ENCODE results near the gene ZNF143. TPM values are rescaled to one million over a fixed set of nuclear protein-coding genes. Genes with fewer than 3 reads are reported as not detected.

Gene ZNF143
- total and polyA plus RNA-seq, 2 of the 13 experiments (the other 11 are each of a cell fraction or from before 2014, with no cell fraction given), result 22.4 to 35.6 TPM

- TF ChIP-seq ZNF879 (CRISPR knock-in tag; IDR thresholded peaks at IDR 0.05) (peak; percentile 17; the same call in 1 of the 2 replicates), ZNF543 (CRISPR knock-in tag; IDR thresholded peaks at IDR 0.05) (peak; percentile 91), JUND (CRISPR knock-in tag; IDR thresholded peaks at IDR 0.05) (0 out of 2 replicates have a peak, but pooled peaks have one; percentile 43), DMAP1 (CRISPR knock-in tag; IDR thresholded peaks at IDR 0.05) (peak; percentile 66; the same call in 1 of the 2 replicates), ZNF616 (CRISPR knock-in tag; IDR thresholded peaks at IDR 0.05; ENCODE audit: low read depth) (peak; percentile 63; the same call in 1 of the 2 replicates), MTA1 (CRISPR knock-in tag; IDR thresholded peaks at IDR 0.05; ENCODE audit: borderline replicate concordance) (peak; percentile 62; the same call in 1 of the 2 replicates), ZNF124 (CRISPR knock-in tag; IDR thresholded peaks at IDR 0.05) (peak; percentile 80; the same call in 1 of the 2 replicates), AGO1 (IDR thresholded peaks at IDR 0.05; ENCODE audit: low read depth, low read length, poor library complexity, severe bottlenecking) (peak; percentile 54), ZNF724P (CRISPR knock-in tag; IDR thresholded peaks at IDR 0.05; ENCODE audit: borderline replicate concordance) (peak; percentile 95; the same call in 1 of the 2 replicates), KMT2A (CRISPR knock-in tag; IDR thresholded peaks at IDR 0.05) (peak; percentile 84), FOSL2 (CRISPR knock-in tag; IDR thresholded peaks at IDR 0.05) (peak; percentile 60), KAT7 (CRISPR knock-in tag; IDR thresholded peaks at IDR 0.05; ENCODE audit: borderline replicate concordance) (peak; percentile 33; the same call in 1 of the 2 replicates), GTF2F1 (IDR thresholded peaks at IDR 0.05; ENCODE audit: low read length) (0 out of 2 replicates have a peak, but pooled peaks have one; percentile 25), ELK4 (CRISPR knock-in tag; IDR thresholded peaks at IDR 0.05; ENCODE audit: borderline replicate concordance) (peak; percentile 39; the same call in 1 of the 2 replicates), SMAD1 (CRISPR knock-in tag; IDR thresholded peaks at IDR 0.05; ENCODE audit: borderline replicate concordance, low read depth) (peak; percentile 51; the same call in 1 of the 2 replicates), ZEB1 (IDR thresholded peaks at IDR 0.05; ENCODE audit: insufficient replicate concordance, low read depth) (no peak), HOXA9 (CRISPR knock-in tag; IDR thresholded peaks at IDR 0.05; ENCODE audit: borderline replicate concordance) (peak; percentile 33), FOXP4 (CRISPR knock-in tag; IDR thresholded peaks at IDR 0.05) (peak; percentile 62), ATF2 (CRISPR knock-in tag; IDR thresholded peaks at IDR 0.05) (peak; percentile 55; the same call in 1 of the 2 replicates), PCBP1 (IDR thresholded peaks at IDR 0.05; ENCODE audit: borderline replicate concordance, low read depth, low read length) (0 out of 2 replicates have a peak, but pooled peaks have one; percentile 11), ZNF749 (CRISPR knock-in tag; IDR thresholded peaks at IDR 0.05; ENCODE audit: borderline replicate concordance) (peak; percentile 81)
- TF ChIP-seq, protein P1, sequence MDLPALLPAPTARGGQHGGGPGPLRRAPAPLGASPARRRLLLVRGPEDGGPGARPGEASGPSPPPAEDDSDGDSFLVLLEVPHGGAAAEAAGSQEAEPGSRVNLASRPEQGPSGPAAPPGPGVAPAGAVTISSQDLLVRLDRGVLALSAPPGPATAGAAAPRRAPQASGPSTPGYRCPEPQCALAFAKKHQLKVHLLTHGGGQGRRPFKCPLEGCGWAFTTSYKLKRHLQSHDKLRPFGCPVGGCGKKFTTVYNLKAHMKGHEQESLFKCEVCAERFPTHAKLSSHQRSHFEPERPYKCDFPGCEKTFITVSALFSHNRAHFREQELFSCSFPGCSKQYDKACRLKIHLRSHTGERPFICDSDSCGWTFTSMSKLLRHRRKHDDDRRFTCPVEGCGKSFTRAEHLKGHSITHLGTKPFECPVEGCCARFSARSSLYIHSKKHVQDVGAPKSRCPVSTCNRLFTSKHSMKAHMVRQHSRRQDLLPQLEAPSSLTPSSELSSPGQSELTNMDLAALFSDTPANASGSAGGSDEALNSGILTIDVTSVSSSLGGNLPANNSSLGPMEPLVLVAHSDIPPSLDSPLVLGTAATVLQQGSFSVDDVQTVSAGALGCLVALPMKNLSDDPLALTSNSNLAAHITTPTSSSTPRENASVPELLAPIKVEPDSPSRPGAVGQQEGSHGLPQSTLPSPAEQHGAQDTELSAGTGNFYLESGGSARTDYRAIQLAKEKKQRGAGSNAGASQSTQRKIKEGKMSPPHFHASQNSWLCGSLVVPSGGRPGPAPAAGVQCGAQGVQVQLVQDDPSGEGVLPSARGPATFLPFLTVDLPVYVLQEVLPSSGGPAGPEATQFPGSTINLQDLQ (CRISPR knock-in tag; IDR thresholded peaks at IDR 0.05), result no peak
Observed at GRCh38 chr11:9573052-9573774, 112.4 kb downstream of the ZNF143 start, which contains the start of gene WEE1 (continued).
